Psoas muscle (tissue), 8 donors: Measurements from ENCODE around the gene RASA4B. TPM values are rescaled to one million over a fixed set of nuclear protein-coding genes. Genes with fewer than 3 reads are reported as not detected.
"Not testable (repeated sequence)": the region's sequence is repeated elsewhere in the genome, so short reads cannot be mapped to it uniquely, and the experiment has no call there.

Experiments
- ATAC-seq, 4 donors: fragments of 200-7000 bp; cut with Tn5 transposase; one replicate each; pipeline ENCODE4 v1.9.1; 2020; ENCODE audit warnings: moderate library complexity in 3 of 4, mild to moderate bottlenecking in 2 of 4
- DNase-seq, 2 donors: peaks; one replicate each; pipeline ENCODE4 v3.0.0-alpha.2; 2020
- H3K27ac ChIP-seq: fragments of 200-600 bp; one replicate; pipeline ENCODE4 v1.8.0; 2022
- H3K27me3 ChIP-seq, 3 donors: fragments of 200-600 bp in 1 of 3; one replicate each; pipeline versions ENCODE4 v1.6.1 to v1.8.0; 2013 to 2022; ENCODE audit warnings: low read length in 2 of 3, mild to moderate bottlenecking in 2 of 3, moderate library complexity in 1 of 3; ENCODE audit not compliant: insufficient read depth in 3 of 3
- H3K36me3 ChIP-seq, 2 donors: fragments of 200-600 bp in 1 of 2; one replicate each; pipeline versions ENCODE4 v1.6.1 to v1.8.0; 2013 to 2022; ENCODE audit warnings: low read depth in 1 of 2, mild to moderate bottlenecking in 1 of 2, moderate library complexity in 1 of 2; ENCODE audit not compliant: insufficient read depth in 1 of 2
- H3K4me1 ChIP-seq: fragments of 200-600 bp; one replicate; pipeline ENCODE4 v1.8.0; 2022
- H3K4me3 ChIP-seq: fragments of 200-600 bp; one replicate; pipeline ENCODE4 v1.8.0; 2022; ENCODE audit warnings: mild to moderate bottlenecking
- H3K9me3 ChIP-seq: fragments of 200-600 bp; one replicate; pipeline ENCODE4 v1.8.0; 2022
- CTCF ChIP-seq: fragments of 200-600 bp; IDR thresholded peaks from one replicate; pipeline ENCODE4 v1.8.0; 2022; ENCODE audit warnings: antibody characterized with exemption
- WGBS, 3 donors: extraction: QIAGEN DNeasy Blood & Tissue Kit; methylation state at CpG; one replicate each; pipeline versions ENCODE4 v1.1.6 to v1.1.7; 2013; 5-methylcytosine and 5-hydroxymethylcytosine counted together
- intact Hi-C, 2 donors: fragments of 100-400 bp; cut with DNase I; formaldehyde crosslinking; loops; one replicate each; pipeline versions ENCODE4 v1.11.0 to v1.14.2; 2022
- polyA plus RNA-seq, 3 donors: library from polyadenylated mRNA; stranded (reverse); fragments of 200-250 nt; gene quantifications; one replicate each; pipeline ENCODE4 v1.2.3, GENCODE V29; 2013
- total RNA-seq, 4 donors: library from RNA; stranded (reverse); fragmentation: NEBNext Ultra II Directional in 2 of 4; extraction: Animal tissue kit (Norgen Biotek cat#: 25700) in 2 of 4; gene quantifications; one replicate each; pipeline versions ENCODE4 v1.2.1 to v1.2.4, GENCODE V29; 2021 to 2023
- donor health status: healthy with polysubstance abuse.
- donor health status: DM: no; HTN: no; CAD: no; lungs with moderate emphysema.
- donor health status: Bipolar disorder and iron deficiency.
- donor health status: healthy.
- donor health status: DM: yes; HTN: yes; CAD: no.
- donor health status: DM: no; HTN: no; CAD: no.
- donor health status: DM: no; HTN: no; CAD: no.
- donor health status: DM: yes; HTN: yes; CAD: no.

RASA4B gene
- total and polyA plus RNA-seq, 7 donors: 29.5 to 139 (median 85.7) TPM

GRCh38 chr7:102456327-102456726, 61.2 kb downstream of the RASA4B start:
- no peaks in the 10 kb centered on the region for H3K27me3 ChIP-seq
- intact Hi-C loops: no loop called here
- no peak overlapping the region for H3K4me3 ChIP-seq
- 69 to 81% (median 77%) methylated on average over 10 of the region's 10 CpGs for WGBS, 3 donors
- no peak for TF ChIP-seq CTCF
- H3K4me1 ChIP-seq: peaks cover 5% of the 10 kb centered on the region
- H3K9me3 ChIP-seq: no peaks in the 10 kb centered on the region
- no peak overlapping the region for H3K27ac ChIP-seq
- ATAC-seq (no peak), DNase-seq (no peak)
- H3K36me3 ChIP-seq: peaks cover 3 to 37% of the 10 kb centered on the region in 2 donors

GRCh38 chr7:102455596-102455995, 62.0 kb downstream of the RASA4B start:
- peaks cover 5% of the 10 kb centered on the region for H3K4me1 ChIP-seq
- H3K27me3 ChIP-seq: no peaks in the 10 kb centered on the region
- 79 to 84% (median 82%) methylated on average over 11 of the region's 11 CpGs for WGBS, 3 donors
- intact Hi-C loops: no loop called here
- ATAC-seq (no peak), DNase-seq (no peak)
- peaks cover 3 to 37% of the 10 kb centered on the region in 2 donors for H3K36me3 ChIP-seq
- H3K27ac ChIP-seq: no peak overlapping the region
- no peak for TF ChIP-seq CTCF
- no peak overlapping the region for H3K4me3 ChIP-seq
- H3K9me3 ChIP-seq: no peaks in the 10 kb centered on the region

- intact Hi-C loops: loop anchor here in 1 of 2 donors (5.0 kb wide), 1 partner anchor 43 kb away; no protein-coding TSS in a partner anchor
- H3K4me1 ChIP-seq, DNase-seq, H3K9me3 ChIP-seq, H3K4me3 ChIP-seq, ATAC-seq, H3K27ac ChIP-seq, H3K27me3 ChIP-seq: not testable (repeated sequence)
- WGBS, 3 donors: 88 to 92% (median 91%) methylated on average over 10 of the region's 10 CpGs
- peaks cover 3 to 37% of the 10 kb centered on the region in 2 donors for H3K36me3 ChIP-seq
Observed at GRCh38 chr7:102454932-102455331, 62.6 kb downstream of the RASA4B start.

- DNase-seq: no peak
- peaks cover 3 to 35% of the 10 kb centered on the region in 2 donors for H3K36me3 ChIP-seq
- TF ChIP-seq CTCF: no peak
- no peak overlapping the region for H3K4me3 ChIP-seq
- intact Hi-C loops: loop anchor here in 1 of 2 donors (5.0 kb wide), 1 partner anchor 42 kb away; no protein-coding TSS in a partner anchor
- H3K4me1 ChIP-seq: peaks cover 5% of the 10 kb centered on the region
- no peaks in the 10 kb centered on the region for H3K9me3 ChIP-seq
- ATAC-seq: no peak
- H3K27me3 ChIP-seq: no peaks in the 10 kb centered on the region
- H3K27ac ChIP-seq: no peak overlapping the region
- WGBS, 3 donors: 63% methylated on average over 12 of the region's 12 CpGs
Observed at GRCh38 chr7:102454468-102454867, 63.1 kb downstream of the RASA4B start.

- H3K27ac ChIP-seq: no peak overlapping the region
- ATAC-seq (peak; percentile 57 to 76 (median 63)), DNase-seq (peak in 1 of 2 donors; percentile 59)
- no peak overlapping the region for H3K4me3 ChIP-seq
- no peak for TF ChIP-seq CTCF
- intact Hi-C loops: loop anchor here in 1 of 2 donors (5.0 kb wide), 1 partner anchor 41 kb away; no protein-coding TSS in a partner anchor
- 23 to 37% (median 24%) methylated on average over 7 of the region's 7 CpGs for WGBS, 3 donors
- H3K27me3 ChIP-seq: no peaks in the 10 kb centered on the region
- peaks cover 3 to 23% of the 10 kb centered on the region in 2 donors for H3K36me3 ChIP-seq
- H3K9me3 ChIP-seq: no peaks in the 10 kb centered on the region
- H3K4me1 ChIP-seq: peaks cover 5% of the 10 kb centered on the region
Observed at GRCh38 chr7:102453319-102453718, 64.3 kb downstream of the RASA4B start.
